ENCODE measurements around the gene GPRIN2.
"Not testable (repeated sequence)": the region's sequence is repeated elsewhere in the genome, so short reads cannot be mapped to it uniquely, and the experiment has no call there.

GPRIN2 gene

GRCh38 chr10:46556515-46557318, at the start of gene GPRIN2:
GPRIN2 (minus strand) TSS chr10:46556658; CDS start chr10:46550736, 5,922 bp downstream.
- DNase-seq, result no peak

GRCh38 chr10:46600516-46600915, 44.1 kb upstream of the GPRIN2 start:
- DNase-seq, result not testable (repeated sequence)

GRCh38 chr10:46597616-46598246, 41.3 kb upstream of the GPRIN2 start:
- not testable (repeated sequence) for DNase-seq

- DNase-seq, result not testable (repeated sequence)
These were observed 40.1 kb upstream of the GPRIN2 start for GRCh38 chr10:46596570-46596969.

GRCh38 chr10:46594453-46595063, 38.1 kb upstream of the GPRIN2 start:
- DNase-seq, result not testable (repeated sequence)

DNA sequence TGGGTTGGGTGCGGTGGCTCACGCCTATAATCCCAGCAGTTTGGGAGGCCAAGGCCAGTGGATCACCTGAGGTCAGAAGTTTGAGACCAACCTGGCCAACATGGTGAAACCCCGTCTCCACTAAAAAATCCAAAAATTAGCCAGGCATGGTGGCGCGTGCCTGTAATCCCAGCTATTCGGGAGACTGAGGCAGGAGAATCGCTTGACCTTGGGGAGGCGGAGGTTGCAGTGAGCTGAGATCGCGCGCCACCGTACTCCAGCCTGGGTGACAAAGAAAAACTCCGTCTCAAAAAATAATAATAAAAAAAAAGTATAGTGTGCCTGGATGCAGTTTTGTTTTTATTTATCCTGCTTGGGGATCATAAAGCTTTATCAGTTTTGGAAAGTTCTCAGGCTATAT, 36.8 kb upstream of the GPRIN2 start:
- DNase-seq, result not testable (repeated sequence)

DNA sequence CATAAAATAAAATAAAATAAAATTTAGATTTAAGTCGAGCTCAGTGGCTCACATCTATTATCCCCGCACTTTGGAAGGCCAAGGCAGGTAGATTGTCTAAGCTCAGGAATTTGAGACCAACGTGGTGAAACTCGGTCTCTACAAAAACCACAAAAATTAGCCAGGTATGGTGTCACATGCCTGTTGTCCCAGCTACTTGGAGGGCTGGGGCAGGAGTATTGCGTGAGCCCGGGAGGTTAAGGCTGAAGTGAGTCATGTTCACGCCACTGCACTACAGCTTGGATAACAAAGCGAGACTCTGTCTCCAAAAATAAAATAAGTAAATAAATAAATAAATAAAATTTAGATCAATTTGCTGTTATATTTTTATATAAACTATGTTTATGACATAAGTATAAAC, 34.6 kb upstream of the GPRIN2 start:
- DNase-seq, result not testable (repeated sequence)

DNA sequence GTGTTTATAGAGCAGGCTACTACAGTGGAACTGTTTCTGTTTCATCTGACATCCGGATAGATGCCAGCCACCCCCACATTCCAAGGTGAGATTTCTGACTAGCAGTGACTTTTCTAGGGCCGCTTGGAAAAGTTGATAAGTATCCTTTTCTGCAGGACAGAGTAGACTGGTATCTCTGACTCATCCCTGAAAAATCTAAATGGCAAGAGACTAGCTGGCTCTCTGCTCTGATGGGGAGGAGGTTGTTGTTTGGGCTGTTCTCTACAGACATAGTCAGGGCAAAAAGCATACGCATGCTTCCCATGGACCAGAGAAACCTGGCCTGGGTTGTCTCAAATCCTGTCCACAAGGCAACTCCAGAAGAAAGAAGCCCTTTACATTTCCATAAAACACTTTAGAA, 33.1 kb upstream of the GPRIN2 start:
- DNase-seq, result not testable (repeated sequence)

DNA sequence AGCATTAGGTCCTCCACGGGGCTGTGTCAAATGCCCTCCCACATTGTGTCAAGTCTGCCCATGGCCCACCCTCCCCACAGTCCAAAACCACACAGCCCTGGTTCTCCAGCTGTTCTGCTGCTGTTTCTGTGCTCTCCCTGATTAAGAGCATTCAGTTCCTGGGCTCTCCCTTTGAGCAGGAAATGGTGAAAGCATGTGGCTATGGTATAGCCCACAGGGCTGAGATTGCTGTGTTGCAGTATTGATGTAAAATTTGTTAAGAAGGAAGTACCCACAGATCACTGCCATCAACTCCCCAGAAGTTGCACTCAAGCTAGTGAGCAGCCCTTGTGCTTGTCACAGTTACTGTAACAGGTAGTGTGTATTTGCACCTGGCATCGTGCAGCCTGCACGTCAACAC, 31.8 kb upstream of the GPRIN2 start:
- not testable (repeated sequence) for DNase-seq

- DNase-seq, result not testable (repeated sequence)
These were observed 31.1 kb upstream of the GPRIN2 start for GRCh38 chr10:46587546-46587945.

DNA sequence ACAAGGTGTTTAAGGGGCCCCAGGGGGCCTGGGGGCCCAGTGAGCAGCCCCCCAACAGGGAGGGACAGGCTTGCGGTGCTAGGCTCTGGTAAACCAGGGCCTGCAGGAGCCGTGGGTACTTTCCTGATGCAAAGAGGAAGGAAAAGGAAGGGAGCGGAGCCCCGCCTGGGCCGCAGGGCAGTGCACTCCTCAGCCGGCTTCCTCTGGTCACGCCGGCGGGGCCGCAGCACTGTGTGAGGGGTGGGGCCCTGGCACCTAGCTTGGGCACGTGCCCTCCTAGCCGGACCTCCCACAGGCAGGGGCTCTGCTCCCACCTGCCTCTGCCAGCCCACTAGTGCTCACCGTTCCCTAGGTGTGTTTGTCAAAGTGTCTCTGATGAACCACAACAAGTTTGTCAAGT, 28.8 kb upstream of the GPRIN2 start:
- not testable (repeated sequence) for DNase-seq

DNA sequence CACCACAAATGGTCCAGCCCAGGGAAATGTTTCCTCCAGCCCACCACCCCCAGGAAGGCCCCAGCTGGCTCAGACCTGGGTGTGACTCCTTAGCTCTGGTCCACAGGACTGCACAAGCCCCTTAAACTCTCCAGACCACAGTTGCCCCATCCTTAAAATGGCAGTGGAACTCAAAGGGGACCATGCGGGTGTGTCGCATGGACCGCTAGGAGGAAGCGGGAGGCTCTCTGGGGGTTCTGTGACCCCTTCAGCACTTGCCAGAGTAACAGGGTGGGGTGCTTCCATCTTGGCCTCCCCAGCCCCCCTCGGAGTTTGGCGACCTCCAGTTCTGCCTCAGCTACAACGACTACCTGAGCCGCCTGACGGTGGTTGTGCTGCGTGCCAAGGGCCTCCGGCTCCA, 27.7 kb upstream of the GPRIN2 start:
- not testable (repeated sequence) for DNase-seq

DNA sequence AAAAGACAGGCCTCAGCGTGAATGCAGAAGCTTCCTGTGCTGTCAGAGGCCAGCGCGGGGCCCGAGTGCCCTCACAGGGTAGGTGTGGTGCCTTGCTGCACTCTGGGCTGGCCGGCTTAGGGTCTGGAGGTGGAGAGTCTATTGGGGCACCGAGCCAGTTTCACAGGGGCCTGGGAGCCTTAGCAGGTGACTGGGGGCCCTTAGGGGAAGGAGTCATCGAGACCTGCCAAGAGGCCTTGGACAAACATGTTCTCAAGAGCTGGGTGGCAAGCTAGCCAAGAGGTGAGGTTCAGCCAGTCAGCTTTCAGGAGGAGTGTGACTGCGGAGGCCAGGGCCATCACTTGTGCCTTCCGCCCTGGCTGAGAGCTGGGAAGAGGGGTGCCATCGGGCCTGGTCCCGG, 26.1 kb upstream of the GPRIN2 start:
- DNase-seq, result not testable (repeated sequence)

DNA sequence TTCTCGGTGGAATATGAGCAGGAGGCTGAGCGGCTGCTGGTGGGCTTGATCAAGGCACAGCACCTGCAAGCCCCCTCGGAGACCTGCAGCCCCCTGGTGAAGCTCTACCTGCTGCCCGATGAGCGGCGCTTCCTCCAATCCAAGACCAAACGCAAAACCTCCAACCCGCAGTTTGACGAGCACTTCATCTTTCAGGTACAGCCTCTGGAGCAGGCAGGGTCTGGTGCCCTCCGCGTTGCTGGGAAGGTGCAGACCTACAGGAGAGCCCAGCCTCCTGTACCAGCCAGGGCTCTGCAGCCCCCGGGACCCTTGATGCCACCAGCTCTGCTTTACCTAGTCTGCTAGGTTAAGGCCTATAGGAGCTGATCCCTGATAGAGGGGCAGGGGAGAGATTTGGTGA, 25.5 kb upstream of the GPRIN2 start:
- not testable (repeated sequence) for DNase-seq

DNA sequence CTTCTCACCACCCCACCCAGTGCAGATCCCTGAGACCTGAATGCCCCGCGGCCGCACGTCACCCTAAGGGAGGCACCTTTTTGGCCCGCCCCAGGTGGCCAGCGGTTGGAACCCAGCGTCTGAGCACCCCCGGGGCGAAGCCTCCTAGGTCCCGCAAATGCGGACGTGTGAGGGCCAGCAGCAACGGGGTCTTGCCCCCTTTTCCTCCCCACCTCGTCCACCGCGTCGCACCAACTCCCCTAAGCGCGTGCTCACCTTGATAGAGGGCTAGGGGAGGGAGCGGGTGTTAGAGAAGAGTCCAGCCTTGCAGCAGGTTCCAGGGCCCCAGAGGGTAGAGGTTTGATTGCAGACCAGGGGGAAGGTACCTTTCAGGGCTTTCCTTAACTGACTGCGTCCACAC, 22.9 kb upstream of the GPRIN2 start:
- not testable (repeated sequence) for DNase-seq

DNA sequence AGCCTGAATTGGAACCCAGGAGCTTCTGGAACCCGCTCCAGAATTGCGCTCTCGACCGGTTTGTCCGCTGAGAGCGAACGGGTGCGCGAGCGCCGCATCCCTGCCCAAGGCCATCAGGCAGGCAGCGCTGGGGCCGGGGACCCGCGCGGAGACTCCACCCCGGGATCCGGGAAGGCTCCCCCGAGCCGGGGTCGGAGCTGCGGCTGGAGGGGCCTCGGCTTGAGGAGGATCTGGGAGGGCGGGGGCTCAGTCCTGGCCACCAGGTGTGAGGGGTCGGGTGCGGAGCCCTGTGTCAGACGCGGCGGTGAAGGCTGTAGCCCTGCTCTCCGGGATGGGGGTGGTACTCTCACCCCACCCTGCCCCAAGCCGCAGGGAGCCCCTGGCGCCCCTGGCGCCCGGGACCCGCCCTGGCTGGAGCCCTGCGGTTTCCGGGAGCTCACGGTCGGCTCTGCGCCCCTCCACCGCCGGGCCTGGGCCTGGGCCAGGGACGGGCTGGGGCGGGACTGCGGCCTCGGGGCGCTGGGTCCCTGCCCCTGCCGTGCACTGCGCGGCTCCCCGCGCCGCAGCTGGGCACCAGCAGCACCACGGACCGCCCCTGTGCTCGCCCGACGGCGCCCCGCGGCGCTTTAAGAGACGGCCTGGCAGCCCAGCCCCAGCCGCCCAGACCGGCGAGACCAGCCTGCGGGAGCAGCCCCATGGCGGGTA, 22.2 kb upstream of the GPRIN2 start, which contains the start of gene SYT15:
TSS of gene SYT15 (plus strand) at position 655 of the 705 bp plus-strand sequence. CDS start at position 696, 41 bp downstream.
- not testable (repeated sequence) for DNase-seq

DNA sequence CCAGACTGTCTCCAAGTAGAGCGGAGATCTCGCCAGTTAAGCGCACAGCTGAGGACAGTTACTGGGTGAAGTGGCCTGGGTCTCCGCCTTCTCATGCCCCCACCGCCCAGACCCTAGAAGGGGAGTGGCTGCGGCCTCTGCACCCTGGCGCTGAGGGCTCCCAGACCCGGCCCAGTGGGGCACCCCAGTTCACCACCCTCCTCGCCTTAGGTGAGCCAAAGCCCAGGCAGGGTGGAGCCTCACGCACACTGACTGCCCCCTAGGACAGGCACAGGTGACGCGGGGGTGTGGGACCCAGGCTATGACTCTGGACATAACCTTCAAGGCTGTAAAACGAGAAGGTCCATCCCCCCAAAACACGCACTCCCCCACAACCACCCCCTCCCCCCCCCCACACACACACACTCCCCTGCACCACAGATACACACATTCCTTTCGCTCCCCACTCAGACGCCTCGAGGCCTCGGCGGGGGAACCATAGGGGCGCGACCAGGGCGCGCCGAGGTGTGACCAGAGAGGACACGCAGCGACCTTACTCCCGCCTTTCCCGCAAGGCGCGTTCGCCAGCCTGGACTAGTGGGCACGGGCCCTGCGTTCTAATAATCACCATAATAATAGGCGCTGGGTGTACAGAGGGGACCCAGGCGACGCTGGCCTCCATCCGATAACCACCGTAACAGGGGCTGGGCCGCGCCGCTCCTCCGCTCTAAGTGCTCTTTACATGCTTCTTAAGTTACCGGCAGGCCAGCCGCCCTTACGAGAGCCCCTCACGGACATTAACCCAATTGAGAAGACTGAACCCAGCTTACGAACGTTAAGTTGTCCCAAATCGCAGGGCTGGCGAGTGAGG, 21.4 kb upstream of the GPRIN2 start:
- not testable (repeated sequence) for DNase-seq

GRCh38 chr10:46573884-46574283, 17.4 kb upstream of the GPRIN2 start:
- DNase-seq, result not testable (repeated sequence)

- not testable (repeated sequence) for DNase-seq
These were observed 16.9 kb upstream of the GPRIN2 start for GRCh38 chr10:46573314-46573713.

- not testable (repeated sequence) for DNase-seq
These were observed 16.3 kb upstream of the GPRIN2 start for GRCh38 chr10:46572765-46573164.

DNA sequence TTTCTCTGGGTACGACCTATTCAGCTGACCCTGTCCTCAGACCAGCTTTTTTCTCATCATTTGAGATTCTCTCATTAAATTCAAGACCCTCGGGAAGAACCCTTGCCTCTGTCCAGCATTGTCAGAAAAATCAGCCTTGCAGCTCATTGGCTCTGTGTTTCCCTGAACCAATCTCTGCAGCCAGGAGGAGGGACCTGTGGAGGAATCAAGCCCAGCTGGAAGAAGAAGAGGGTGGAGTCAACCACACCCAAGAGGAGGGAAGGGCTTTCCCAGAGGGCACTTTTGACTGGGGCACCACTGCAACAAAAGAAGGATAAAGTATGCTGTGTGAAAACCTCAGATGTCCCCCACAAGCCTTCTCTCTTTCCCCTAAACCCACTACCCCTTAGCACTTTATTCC, 14.2 kb upstream of the GPRIN2 start:
- not testable (repeated sequence) for DNase-seq

- DNase-seq, result not testable (repeated sequence)
These were observed 10.7 kb upstream of the GPRIN2 start for GRCh38 chr10:46567151-46567550.

Measured in fibroblast of upper back skin (primary cell).